PC-9 (cell line): Measurements from ENCODE around the gene PTEN. TPM values are rescaled to one million over a fixed set of nuclear protein-coding genes. Genes with fewer than 3 reads are reported as not detected.

Experiments used
- BruUV-seq: library from RNA; stranded (reverse); fragments of 400-500 nt; replicated peaks from 2 replicates; lab custom pipeline; 2021; lab: Mats Ljungman, UMichigan
- CTCF ChIA-PET: fragments of 300-600 bp; sonication (Branson Sonifier 250); formaldehyde crosslinking; loops from one replicate; lab custom pipeline; 2022; ENCODE audit warnings: antibody characterized with exemption; lab: Charles Lee
- POLR2A ChIA-PET: fragments of 300-600 bp; sonication (Branson Sonifier 250); formaldehyde crosslinking; loops from one replicate; lab custom pipeline; 2022; ENCODE audit warnings: antibody characterized with exemption; ENCODE audit not compliant: unreplicated experiment; lab: Charles Lee
- DNase-seq, 2 experiments: peaks; one replicate each; pipeline versions ENCODE4 v3.0.0 to v3.0.0-alpha.2; 2015 to 2022; ENCODE audit warnings: mixed read lengths in 1 of 2
- H2AFZ ChIP-seq: fragments of 200-600 bp; sonication (generic); 2 replicates; pipeline ENCODE4 v1.8.1; 2017; ENCODE audit warnings: antibody characterized with exemption
- H3F3A ChIP-seq: fragments of 200-600 bp; sonication (generic); 2 replicates; pipeline ENCODE4 v1.8.1; 2017; ENCODE audit warnings: antibody characterized with exemption, mild to moderate bottlenecking, low read depth; ENCODE audit not compliant: insufficient read depth
- H3K27ac ChIP-seq: fragments of 200-600 bp; sonication (generic); 2 replicates; pipeline ENCODE4 v1.6.1; 2016; ENCODE audit warnings: mixed run types
- H3K27me3 ChIP-seq: fragments of 200-600 bp; sonication (generic); 2 replicates; pipeline ENCODE4 v1.6.1; 2016; ENCODE audit warnings: low read depth, mixed run types; ENCODE audit not compliant: insufficient read depth
- H3K36me3 ChIP-seq: fragments of 200-600 bp; sonication (generic); 2 replicates; pipeline ENCODE4 v1.6.1; 2016; ENCODE audit warnings: low read depth, mixed run types
- H3K4me1 ChIP-seq: fragments of 200-600 bp; sonication (generic); replicated peaks from 2 replicates; pipeline ENCODE4 v1.6.1; 2016; ENCODE audit warnings: mixed run types; ENCODE audit not compliant: insufficient read depth
- H3K4me2 ChIP-seq: fragments of 200-600 bp; sonication (generic); 2 replicates; pipeline ENCODE4 v1.6.1; 2017; ENCODE audit warnings: mixed run types
- H3K4me3 ChIP-seq: fragments of 200-600 bp; sonication (generic); 2 replicates; pipeline ENCODE4 v1.6.1; 2016; ENCODE audit warnings: mixed run types
- H3K79me2 ChIP-seq: fragments of 200-600 bp; sonication (generic); 2 replicates; pipeline ENCODE4 v1.6.1; 2017; ENCODE audit warnings: low read depth, mixed run types
- H3K9me2 ChIP-seq: fragments of 200-600 bp; sonication (generic); 2 replicates; pipeline ENCODE4 v1.8.1; 2017; ENCODE audit warnings: mild to moderate bottlenecking; ENCODE audit not compliant: insufficient read depth
- H3K9me3 ChIP-seq: fragments of 200-600 bp; sonication (generic); 2 replicates; pipeline ENCODE4 v1.8.1; 2016; ENCODE audit warnings: low read depth; ENCODE audit not compliant: insufficient read depth
- H4K20me1 ChIP-seq: fragments of 200-600 bp; sonication (generic); 2 replicates; pipeline ENCODE4 v1.8.1; 2017; ENCODE audit not compliant: insufficient read depth
- CTCF ChIP-seq: fragments of 200-600 bp; sonication (generic); conservative IDR thresholded peaks from 2 replicates; pipeline ENCODE4 v1.6.1; 2017; ENCODE audit warnings: mixed run types, antibody characterized with exemption, mild to moderate bottlenecking, moderate library complexity
- EZH2 ChIP-seq: fragments of 200-600 bp; sonication (generic); IDR thresholded peaks from 2 replicates; pipeline ENCODE4 v1.8.0; 2017; ENCODE audit warnings: antibody characterized with exemption, low read depth
- intact Hi-C: fragments of 100-400 bp; cut with micrococcal nuclease; formaldehyde crosslinking; loops from one replicate; pipeline ENCODE4 v1.10.0; 2022; ENCODE audit not compliant: unreplicated experiment
- total RNA-seq: library from RNA; stranded (reverse); gene quantifications from 2 replicates; pipeline ENCODE4 v1.2.3, GENCODE V29; 2021

Gene PTEN
- total RNA-seq, 1 experiment from 2014 or later, result 44.9 TPM

- peak overlapping the region; percentile 77 for H3K27ac ChIP-seq
- peaks cover 14% of the 10 kb centered on the region for H3K4me1 ChIP-seq
- H2AFZ ChIP-seq, result peak overlapping the region; percentile 88
- no peaks in the 10 kb centered on the region for H3K9me3 ChIP-seq
- CTCF ChIA-PET, result interaction anchor here (1.0 to 1.2 kb wide), 2 partner anchors 456 to 516 kb away, joined by 3 read pairs; no protein-coding TSS in a partner anchor
- H3K4me2 ChIP-seq, result peak overlapping the region; percentile 86
- H3K79me2 ChIP-seq, result peaks cover 18% of the 10 kb centered on the region
- H3K27me3 ChIP-seq, result no peaks in the 10 kb centered on the region
- no peaks in the 10 kb centered on the region for H3K9me2 ChIP-seq
- TF ChIP-seq CTCF (no peak), EZH2 (no peak)
- no peaks in the 10 kb centered on the region for H3K36me3 ChIP-seq
- POLR2A ChIA-PET, result interaction anchor here (0.6 kb wide), 2 partner anchors 456 to 524 kb away, joined by 3 to 4 read pairs; no protein-coding TSS in a partner anchor
- no TSS peak for BruUV-seq
- peaks cover 9% of the 10 kb centered on the region for H4K20me1 ChIP-seq
- intact Hi-C loops, result loop anchor here (1.0 to 10.0 kb wide), 4 partner anchors 44 to 394 kb away; partner anchors contain the start of gene ATAD1
- H3K4me3 ChIP-seq, result peak overlapping the region; percentile 98
- peaks cover 14% of the 10 kb centered on the region for H3F3A ChIP-seq
- DNase-seq, result no peak
Observed at GRCh38 chr10:87860816-87861403, 2.5 kb upstream of the PTEN start.

GRCh38 chr10:87861566-87861952 is 1.9 kb upstream of the PTEN start:
- Histone ChIP-seq H3K36me3 (no peaks in the 10 kb centered on the region), H3K27me3 (no peaks in the 10 kb centered on the region), H2AFZ (peak overlapping the region; percentile 88), H3K4me3 (peak overlapping the region; percentile 98), H3K4me2 (peak overlapping the region; percentile 86), H4K20me1 (peaks cover 12% of the 10 kb centered on the region), H3K9me2 (no peaks in the 10 kb centered on the region), H3F3A (peaks cover 14% of the 10 kb centered on the region), H3K79me2 (peaks cover 25% of the 10 kb centered on the region), H3K27ac (peak overlapping the region; percentile 77), H3K4me1 (peaks cover 14% of the 10 kb centered on the region), H3K9me3 (no peaks in the 10 kb centered on the region)
- DNase-seq, result peak; percentile 71 to 85
- intact Hi-C loops, result loop anchor here (1.0 to 10.0 kb wide), 4 partner anchors 44 to 393 kb away; partner anchors contain the start of gene ATAD1
- ChIA-PET CTCF (interaction anchor here (1.0 to 1.9 kb wide), 3 partner anchors 455 to 528 kb away, joined by 3 to 6 read pairs (median 3); no protein-coding TSS in a partner anchor), POLR2A (interaction anchor here (0.6 to 0.8 kb wide), 5 partner anchors 16 to 523 kb away, joined by 3 to 19 read pairs (median 5); no protein-coding TSS in a partner anchor)
- TF ChIP-seq CTCF (no peak; the same call in 1 of the 2 replicates), EZH2 (no peak)
- TSS peak; percentile 87 for BruUV-seq

GRCh38 chr10:87861953-87862678 is 1.3 kb upstream of the PTEN start:
- intact Hi-C loops, result loop anchor here (1.0 to 10.0 kb wide), 9 partner anchors 15 to 691 kb away; partner anchors contain the start of gene ATAD1
- TF ChIP-seq EZH2 (no peak), CTCF (no peak)
- H3F3A ChIP-seq, result peaks cover 14% of the 10 kb centered on the region
- peaks cover 17% of the 10 kb centered on the region for H4K20me1 ChIP-seq
- peak overlapping the region; percentile 77 for H3K27ac ChIP-seq
- peaks cover 30% of the 10 kb centered on the region for H3K79me2 ChIP-seq
- H3K4me2 ChIP-seq, result peak overlapping the region; percentile 86
- peak; percentile 82 to 88 for DNase-seq
- H3K27me3 ChIP-seq, result no peaks in the 10 kb centered on the region
- no TSS peak for BruUV-seq
- H3K4me1 ChIP-seq, result peaks cover 15% of the 10 kb centered on the region
- peak overlapping the region; percentile 98 for H3K4me3 ChIP-seq
- no peaks in the 10 kb centered on the region for H3K9me3 ChIP-seq
- no peaks in the 10 kb centered on the region for H3K36me3 ChIP-seq
- CTCF ChIA-PET, result interaction anchor here (1.9 kb wide), 1 partner anchor 527 kb away, joined by 6 read pairs; no protein-coding TSS in a partner anchor
- H2AFZ ChIP-seq, result peak overlapping the region; percentile 89
- no peaks in the 10 kb centered on the region for H3K9me2 ChIP-seq
- POLR2A ChIA-PET, result interaction anchor here (0.6 to 0.8 kb wide), 4 partner anchors 17 to 455 kb away, joined by 4 to 19 read pairs (median 6); no protein-coding TSS in a partner anchor
